ENCODE results near the gene SELENOW.

DNA sequence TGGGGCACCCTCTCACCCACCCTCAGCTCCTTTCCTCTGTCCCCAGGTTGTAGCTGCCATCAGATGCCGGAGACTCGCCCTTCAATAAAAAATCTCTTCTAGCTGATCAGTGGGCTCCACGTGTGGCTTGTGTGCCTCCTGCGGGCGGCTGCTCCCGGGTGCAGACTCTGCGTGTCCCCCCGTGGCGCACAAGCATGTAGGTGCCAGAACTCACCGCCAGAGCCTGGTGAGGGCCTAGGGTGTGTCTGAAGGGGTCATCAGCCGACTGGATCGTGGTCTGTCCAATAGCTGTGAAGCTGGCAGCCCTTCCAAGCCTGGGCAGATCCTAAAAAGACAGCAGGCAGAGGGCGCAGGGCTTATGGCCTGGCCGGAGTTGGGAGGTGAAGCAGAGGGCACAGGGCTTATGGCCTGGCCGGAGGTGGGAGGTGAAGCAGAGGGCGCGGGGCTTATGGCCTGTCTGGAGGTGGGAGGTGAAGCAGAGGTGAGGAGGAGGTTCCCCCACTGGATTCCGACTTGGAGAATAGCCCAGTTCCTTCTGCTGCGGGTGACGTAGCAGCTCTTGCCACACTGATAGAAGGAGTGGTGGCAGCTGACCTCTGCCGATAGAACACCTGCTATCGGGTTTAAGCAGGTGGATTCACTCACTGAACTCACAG, 21.4 kb upstream of the SELENOW start:
- TF ChIP-seq, protein P1, sequence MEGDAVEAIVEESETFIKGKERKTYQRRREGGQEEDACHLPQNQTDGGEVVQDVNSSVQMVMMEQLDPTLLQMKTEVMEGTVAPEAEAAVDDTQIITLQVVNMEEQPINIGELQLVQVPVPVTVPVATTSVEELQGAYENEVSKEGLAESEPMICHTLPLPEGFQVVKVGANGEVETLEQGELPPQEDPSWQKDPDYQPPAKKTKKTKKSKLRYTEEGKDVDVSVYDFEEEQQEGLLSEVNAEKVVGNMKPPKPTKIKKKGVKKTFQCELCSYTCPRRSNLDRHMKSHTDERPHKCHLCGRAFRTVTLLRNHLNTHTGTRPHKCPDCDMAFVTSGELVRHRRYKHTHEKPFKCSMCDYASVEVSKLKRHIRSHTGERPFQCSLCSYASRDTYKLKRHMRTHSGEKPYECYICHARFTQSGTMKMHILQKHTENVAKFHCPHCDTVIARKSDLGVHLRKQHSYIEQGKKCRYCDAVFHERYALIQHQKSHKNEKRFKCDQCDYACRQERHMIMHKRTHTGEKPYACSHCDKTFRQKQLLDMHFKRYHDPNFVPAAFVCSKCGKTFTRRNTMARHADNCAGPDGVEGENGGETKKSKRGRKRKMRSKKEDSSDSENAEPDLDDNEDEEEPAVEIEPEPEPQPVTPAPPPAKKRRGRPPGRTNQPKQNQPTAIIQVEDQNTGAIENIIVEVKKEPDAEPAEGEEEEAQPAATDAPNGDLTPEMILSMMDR (IDR thresholded peaks at IDR 0.05) = no peak
- TF ChIP-seq POLR2A (IDR thresholded peaks at IDR 0.05) (no peak), POLR2AphosphoS5 (IDR thresholded peaks at IDR 0.05) (no peak)

Data from breast epithelium (tissue), 3 donors.